ENCODE measurements around the gene ATP10D. TPM values are rescaled to one million over a fixed set of nuclear protein-coding genes. Genes with fewer than 3 reads are reported as not detected.

Gene ATP10D
- total RNA-seq, 1 experiment from 2014 or later, result 5.1 TPM

- H3K4me1 ChIP-seq (ENCODE audit: control insufficient read depth in 1 of 2, insufficient read depth in 2 of 2, low read length in 2 of 2), result no peaks in the 10 kb centered on the region
- H4K20me1 ChIP-seq (ENCODE audit: insufficient read depth), result no peaks in the 10 kb centered on the region
- ATAC-seq (no peak), DNase-seq (ENCODE audit: low read depth, low spot score) (no peak)
- RAD21 ChIA-PET (ENCODE audit: low non-redundant PET in 1 of 2, low total read pairs in 2 of 2, uncharacterized antibody in 2 of 2, unreplicated experiment in 2 of 2), result no interaction called here
- H3K79me2 ChIP-seq (ENCODE audit: insufficient read depth, low read length), result no peaks in the 10 kb centered on the region
- no peaks in the 10 kb centered on the region for H3K9me2 ChIP-seq (ENCODE audit: insufficient read depth)
- no peaks in the 10 kb centered on the region for H3K9me3 ChIP-seq (ENCODE audit: control insufficient read depth in 1 of 2, insufficient read depth in 1 of 2, low read depth in 1 of 2, low read length in 2 of 2)
- H3K36me3 ChIP-seq (ENCODE audit: control insufficient read depth in 1 of 2, insufficient read depth in 2 of 2, low read length in 2 of 2), result no peaks in the 10 kb centered on the region
- TF ChIP-seq EZH2 (IDR thresholded peaks at IDR 0.05) (no peak), SP1 (IDR thresholded peaks at IDR 0.05; ENCODE audit: low read depth) (no peak), YY1 (IDR thresholded peaks at IDR 0.05; ENCODE audit: extremely low read depth, insufficient replicate concordance, low read depth, low read length) (no peak), JUND (IDR thresholded peaks at IDR 0.05) (no peak), ELF1 (IDR thresholded peaks at IDR 0.05; ENCODE audit: borderline replicate concordance, low read depth) (no peak), ZNF274 (IDR thresholded peaks at IDR 0.05; ENCODE audit: low read depth, low read length) (no peak), POLR2AphosphoS5 (IDR thresholded peaks at IDR 0.05; ENCODE audit: low read depth, low read length) (no peak), MAX (IDR thresholded peaks at IDR 0.05) (no peak), POLR2A (IDR thresholded peaks at IDR 0.05; ENCODE audit: borderline replicate concordance, extremely low read depth, insufficient read depth, insufficient read length) (no peak), ATF3 (IDR thresholded peaks at IDR 0.05) (no peak), CTCF (IDR thresholded peaks at IDR 0.05 in 2 of 3, conservative IDR thresholded peaks at IDR 0.05 in 1 of 3; ENCODE audit: borderline replicate concordance in 1 of 3, insufficient read depth in 1 of 3, low read depth in 2 of 3, low read length in 2 of 3) (no peak), CEBPB (IDR thresholded peaks at IDR 0.05; ENCODE audit: low read depth) (no peak), EGR1 (IDR thresholded peaks at IDR 0.05; ENCODE audit: low read depth) (no peak), TCF7L2 (IDR thresholded peaks at IDR 0.05; ENCODE audit: borderline replicate concordance, extremely low read depth, insufficient read depth, insufficient read length) (no peak)
- CTCF ChIA-PET, result no interaction called here
- no peak overlapping the region for H3K9ac ChIP-seq (ENCODE audit: low read length)
- no TSS peak for BruUV-seq (replicated peaks)
- POLR2A ChIA-PET, result no interaction called here
- H3K4me3 ChIP-seq (replicated peaks in 1 of 2; ENCODE audit: low read depth in 1 of 2, low read length in 2 of 2), result no peak overlapping the region
- no peak overlapping the region for H2AFZ ChIP-seq (ENCODE audit: low read depth, low read length, poor library complexity, severe bottlenecking)
- intact Hi-C loops (cut with micrococcal nuclease), result no loop called here
- H3K4me2 ChIP-seq (ENCODE audit: low read length), result no peak overlapping the region
- H3K27me3 ChIP-seq (ENCODE audit: insufficient read depth, low read length), result no peaks in the 10 kb centered on the region
- no peak overlapping the region for H3K27ac ChIP-seq (ENCODE audit: low read depth, low read length)
Measured at GRCh38 chr4:47536966-47537365, 51.9 kb downstream of the ATP10D start.

Measured in HCT116 (cell line).